Calu3 (cell line): Measurements from ENCODE around the gene CAMK1D. TPM values are rescaled to one million over a fixed set of nuclear protein-coding genes. Genes with fewer than 3 reads are reported as not detected.

ENCODE experiments used
- BruUV-seq: library from RNA; stranded (reverse); fragments of 400-500 nt; replicated peaks from 2 replicates; lab custom pipeline; 2021; lab: Mats Ljungman, UMichigan
- CTCF ChIA-PET: fragments of 300-600 bp; sonication (Branson Sonifier 250); formaldehyde crosslinking; loops from one replicate; lab custom pipeline; 2022; ENCODE audit warnings: antibody characterized with exemption; lab: Charles Lee
- DNase-seq: peaks from one replicate; pipeline ENCODE4 v3.0.0; 2022
- H3K27ac Mint-ChIP-seq: one replicate; pipeline ENCODE4 v1.8.0; 2022; ENCODE audit warnings: mixed read lengths; ENCODE audit not compliant: unreplicated experiment
- H3K27me3 Mint-ChIP-seq: one replicate; pipeline ENCODE4 v1.8.0; 2022; ENCODE audit warnings: mixed read lengths; ENCODE audit not compliant: unreplicated experiment
- H3K36me3 Mint-ChIP-seq: one replicate; pipeline ENCODE4 v1.8.0; 2022; ENCODE audit warnings: mild to moderate bottlenecking, moderate library complexity, mixed read lengths; ENCODE audit not compliant: insufficient read depth, unreplicated experiment
- H3K4me1 Mint-ChIP-seq: one replicate; pipeline ENCODE4 v1.8.0; 2022; ENCODE audit warnings: mild to moderate bottlenecking, low read depth, mixed read lengths; ENCODE audit not compliant: unreplicated experiment
- H3K4me3 Mint-ChIP-seq: one replicate; pipeline ENCODE4 v1.8.0; 2022; ENCODE audit warnings: mild to moderate bottlenecking, low read depth, moderate library complexity, mixed read lengths; ENCODE audit not compliant: unreplicated experiment
- H3K9me3 Mint-ChIP-seq: one replicate; pipeline ENCODE4 v1.8.0; 2022; ENCODE audit warnings: low read depth, mixed read lengths; ENCODE audit not compliant: unreplicated experiment
- intact Hi-C: fragments of 100-400 bp; cut with micrococcal nuclease; formaldehyde crosslinking; loops from one replicate; pipeline ENCODE4 v1.10.0; 2022; ENCODE audit not compliant: unreplicated experiment
- total RNA-seq: library from RNA; stranded (reverse); gene quantifications from 2 replicates; pipeline ENCODE4 v1.2.3, GENCODE V29; 2022
- TF ChIP-seq, protein P1 (sequence below): fragments of 200-600 bp; IDR thresholded peaks from one replicate; pipeline ENCODE4 v1.8.0; 2022; ENCODE audit warnings: antibody characterized with exemption; ENCODE audit not compliant: unreplicated experiment

Gene CAMK1D
- total RNA-seq, 1 experiment from 2014 or later, result 2.6 TPM

DNA sequence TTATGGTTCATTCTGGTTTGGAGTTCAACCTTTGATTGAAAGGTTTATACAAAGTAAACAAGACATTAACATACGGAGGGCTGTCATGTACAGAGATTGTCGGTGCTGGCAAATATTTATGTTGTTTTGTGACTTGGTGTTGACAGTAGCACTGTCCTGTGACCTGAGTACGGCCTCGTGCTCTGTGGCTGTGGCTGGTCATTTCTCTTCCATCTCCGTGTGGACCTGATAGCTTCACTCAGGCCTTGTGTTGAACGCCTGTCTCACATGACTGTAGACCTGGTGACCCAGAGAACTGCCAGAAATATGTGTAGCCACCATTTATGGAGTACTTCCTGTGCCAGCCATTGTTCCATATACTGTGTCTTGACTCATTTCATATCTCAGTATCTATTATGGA lies 340.5 kb downstream of the CAMK1D start:
- H3K4me1 Mint-ChIP-seq, result no peaks in the 10 kb centered on the region
- no peaks in the 10 kb centered on the region for H3K9me3 Mint-ChIP-seq
- H3K27ac Mint-ChIP-seq, result no peak overlapping the region
- H3K36me3 Mint-ChIP-seq, result no peaks in the 10 kb centered on the region
- CTCF ChIA-PET, result no interaction called here
- TF ChIP-seq, protein P1, sequence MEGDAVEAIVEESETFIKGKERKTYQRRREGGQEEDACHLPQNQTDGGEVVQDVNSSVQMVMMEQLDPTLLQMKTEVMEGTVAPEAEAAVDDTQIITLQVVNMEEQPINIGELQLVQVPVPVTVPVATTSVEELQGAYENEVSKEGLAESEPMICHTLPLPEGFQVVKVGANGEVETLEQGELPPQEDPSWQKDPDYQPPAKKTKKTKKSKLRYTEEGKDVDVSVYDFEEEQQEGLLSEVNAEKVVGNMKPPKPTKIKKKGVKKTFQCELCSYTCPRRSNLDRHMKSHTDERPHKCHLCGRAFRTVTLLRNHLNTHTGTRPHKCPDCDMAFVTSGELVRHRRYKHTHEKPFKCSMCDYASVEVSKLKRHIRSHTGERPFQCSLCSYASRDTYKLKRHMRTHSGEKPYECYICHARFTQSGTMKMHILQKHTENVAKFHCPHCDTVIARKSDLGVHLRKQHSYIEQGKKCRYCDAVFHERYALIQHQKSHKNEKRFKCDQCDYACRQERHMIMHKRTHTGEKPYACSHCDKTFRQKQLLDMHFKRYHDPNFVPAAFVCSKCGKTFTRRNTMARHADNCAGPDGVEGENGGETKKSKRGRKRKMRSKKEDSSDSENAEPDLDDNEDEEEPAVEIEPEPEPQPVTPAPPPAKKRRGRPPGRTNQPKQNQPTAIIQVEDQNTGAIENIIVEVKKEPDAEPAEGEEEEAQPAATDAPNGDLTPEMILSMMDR, result no peak
- no peak overlapping the region for H3K4me3 Mint-ChIP-seq
- DNase-seq, result no peak
- no TSS peak for BruUV-seq
- intact Hi-C loops, result no loop called here
- H3K27me3 Mint-ChIP-seq, result peaks cover 40% of the 10 kb centered on the region

DNA sequence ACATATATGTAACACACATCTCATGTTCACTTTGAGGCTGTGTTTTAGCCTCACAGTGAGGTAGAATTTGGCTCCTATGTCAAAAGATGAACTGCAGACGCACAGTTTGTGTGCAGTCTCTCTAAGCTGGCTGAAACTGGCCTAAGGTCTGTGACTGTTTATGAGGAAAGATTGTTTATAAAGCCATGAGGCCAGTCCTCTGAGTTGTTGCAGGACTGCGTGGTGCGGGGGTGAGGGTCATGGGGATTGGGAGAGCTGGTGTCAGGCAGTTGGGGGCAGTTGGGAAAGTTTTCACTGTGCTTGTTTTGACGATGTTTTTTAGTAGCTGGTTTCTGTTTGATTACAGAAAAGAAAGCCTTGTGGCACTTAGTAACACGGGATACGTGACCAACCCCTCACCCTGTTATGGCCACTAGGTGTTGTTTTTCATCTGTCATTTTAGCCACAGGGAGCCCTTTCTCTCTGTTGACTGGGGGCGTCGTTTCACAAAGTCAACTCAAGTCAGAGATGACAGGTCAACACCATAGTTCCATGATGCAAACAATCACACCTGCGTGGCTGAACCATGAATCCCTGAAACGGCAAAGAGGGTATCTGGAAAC lies 341.3 kb downstream of the CAMK1D start:
- H3K27ac Mint-ChIP-seq, result no peak overlapping the region
- H3K27me3 Mint-ChIP-seq, result peaks cover 40% of the 10 kb centered on the region
- BruUV-seq, result no TSS peak
- H3K9me3 Mint-ChIP-seq, result no peaks in the 10 kb centered on the region
- DNase-seq, result no peak
- H3K4me1 Mint-ChIP-seq, result no peaks in the 10 kb centered on the region
- no peaks in the 10 kb centered on the region for H3K36me3 Mint-ChIP-seq
- intact Hi-C loops, result no loop called here
- no peak overlapping the region for H3K4me3 Mint-ChIP-seq
- TF ChIP-seq, protein P1, result no peak
- CTCF ChIA-PET, result no interaction called here

DNA sequence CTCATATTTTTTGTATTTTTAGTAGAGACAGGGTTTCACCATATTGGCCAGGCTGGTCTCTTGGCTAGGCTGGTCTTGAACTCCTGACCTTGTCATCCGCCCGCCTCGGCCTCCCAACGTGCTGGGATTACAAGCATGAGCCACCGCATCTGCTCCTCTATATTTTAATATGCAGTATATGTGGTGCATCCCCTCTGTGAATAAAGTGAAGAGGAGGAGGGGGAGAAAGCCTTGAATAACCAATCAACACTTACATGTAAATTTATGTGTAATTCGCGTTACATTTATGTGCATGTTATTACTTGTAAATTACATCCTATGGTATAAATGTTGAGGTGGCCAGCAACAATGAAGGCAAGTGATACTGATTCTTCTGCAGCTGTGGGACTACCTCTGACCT lies 342.2 kb downstream of the CAMK1D start:
- intact Hi-C loops, result no loop called here
- TF ChIP-seq, protein P1, result no peak
- no peak for DNase-seq
- Mint-ChIP-seq H3K27ac (no peak overlapping the region), H3K4me1 (no peaks in the 10 kb centered on the region), H3K9me3 (no peaks in the 10 kb centered on the region), H3K4me3 (no peak overlapping the region), H3K36me3 (no peaks in the 10 kb centered on the region), H3K27me3 (peaks cover 40% of the 10 kb centered on the region)
- CTCF ChIA-PET, result no interaction called here
- no TSS peak for BruUV-seq

DNA sequence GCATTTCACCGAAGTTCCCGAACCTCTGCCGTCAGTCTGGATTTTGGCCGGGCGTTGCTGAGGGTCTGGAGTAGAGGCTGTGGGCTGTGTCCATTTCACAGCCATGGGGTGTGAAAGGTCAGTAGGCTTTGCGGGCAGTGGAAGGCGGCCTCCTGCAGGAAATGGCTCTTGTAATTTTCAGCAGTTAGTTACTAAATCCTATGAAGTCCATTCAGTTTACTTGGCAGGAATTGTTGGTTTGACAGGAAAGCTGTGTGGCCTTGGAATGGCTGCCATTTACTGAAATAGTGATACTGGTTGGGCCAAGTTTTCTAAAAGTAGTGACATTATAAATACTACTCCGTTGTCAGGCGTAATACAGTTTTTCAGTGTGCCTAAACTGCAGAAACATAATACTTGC lies 348.4 kb downstream of the CAMK1D start:
- no peak overlapping the region for H3K27ac Mint-ChIP-seq

More for the DNA sequence above, 348.4 kb downstream of the CAMK1D start:
- Mint-ChIP-seq H3K4me1 (peaks cover 14% of the 10 kb centered on the region), H3K36me3 (no peaks in the 10 kb centered on the region), H3K4me3 (no peak overlapping the region), H3K27me3 (no peaks in the 10 kb centered on the region), H3K9me3 (no peaks in the 10 kb centered on the region)
- no peak for DNase-seq
- no TSS peak for BruUV-seq
- intact Hi-C loops, result no loop called here
- TF ChIP-seq, protein P1, result no peak
- CTCF ChIA-PET, result no interaction called here
